Stimulated activated CD4-positive, alpha-beta T cell treated with anti-CD3 and anti-CD28 coated beads, Interleukin-4, amount 100 ng/mL, for 4 hours (primary cell): ENCODE results near the gene L2HGDH.

Experiments
- DNase-seq, 2 experiments: peaks; one replicate each; pipeline ENCODE4 v3.0.0-alpha.2; 2020

Gene L2HGDH

DNA sequence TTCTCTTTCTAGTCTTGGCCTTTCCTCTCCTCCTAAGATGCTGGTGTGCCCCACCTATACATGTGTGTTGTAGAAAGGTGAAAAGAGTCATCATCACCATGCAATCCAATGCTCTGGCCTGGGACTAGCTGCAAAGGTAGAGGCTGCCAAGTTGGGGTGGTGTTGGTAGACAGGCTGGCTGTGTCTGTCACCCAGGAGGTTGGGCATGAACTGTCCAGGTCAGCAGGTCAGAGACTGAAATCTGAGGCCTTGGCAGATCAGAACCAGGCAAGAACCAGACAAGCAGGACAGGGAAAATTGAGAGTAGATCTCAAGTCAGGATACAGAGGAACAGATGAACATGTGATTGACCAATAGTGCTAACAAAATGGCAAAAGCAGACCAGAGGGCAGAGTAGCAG lies 26.2 kb downstream of the L2HGDH start:
- no peak for DNase-seq

DNA sequence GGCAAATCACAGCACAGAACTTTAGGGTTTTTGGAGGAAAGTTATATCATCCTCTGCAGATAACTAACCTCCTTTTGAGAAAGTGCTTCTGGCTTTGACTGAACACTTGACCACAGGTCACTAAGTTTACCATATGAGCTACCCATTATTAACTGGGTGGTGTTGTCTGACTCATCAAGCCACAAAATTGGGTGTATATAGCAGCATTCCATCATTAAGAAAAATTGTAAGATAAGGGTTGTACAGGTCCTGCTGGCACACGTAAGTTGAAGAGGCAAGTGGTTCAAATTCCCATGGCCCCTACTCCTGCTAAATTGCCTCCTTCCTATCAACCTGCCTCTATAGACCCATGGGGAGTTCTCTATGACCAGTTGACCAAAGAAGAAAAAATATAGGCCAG lies 39.5 kb downstream of the L2HGDH start:
- no peak for DNase-seq

DNA sequence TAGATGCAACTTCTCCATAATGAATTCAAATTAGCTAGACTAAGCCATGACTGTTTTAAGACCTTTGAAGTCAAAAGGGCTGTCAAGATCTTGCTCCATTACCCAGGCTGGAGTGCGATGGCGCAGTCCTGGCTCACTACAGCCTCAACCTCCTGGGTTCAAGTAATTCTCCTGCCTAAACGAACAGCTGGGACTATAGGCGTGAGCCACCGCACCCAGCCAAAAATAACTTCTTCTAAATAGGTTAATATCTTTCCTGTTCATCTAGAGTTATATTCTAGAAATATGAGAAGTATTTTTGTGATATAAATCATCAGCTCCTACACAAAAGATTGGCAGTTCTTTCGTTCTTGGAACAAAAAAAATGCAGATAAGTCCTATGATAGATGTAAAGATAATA lies 41.1 kb downstream of the L2HGDH start:
- no peak for DNase-seq

DNA sequence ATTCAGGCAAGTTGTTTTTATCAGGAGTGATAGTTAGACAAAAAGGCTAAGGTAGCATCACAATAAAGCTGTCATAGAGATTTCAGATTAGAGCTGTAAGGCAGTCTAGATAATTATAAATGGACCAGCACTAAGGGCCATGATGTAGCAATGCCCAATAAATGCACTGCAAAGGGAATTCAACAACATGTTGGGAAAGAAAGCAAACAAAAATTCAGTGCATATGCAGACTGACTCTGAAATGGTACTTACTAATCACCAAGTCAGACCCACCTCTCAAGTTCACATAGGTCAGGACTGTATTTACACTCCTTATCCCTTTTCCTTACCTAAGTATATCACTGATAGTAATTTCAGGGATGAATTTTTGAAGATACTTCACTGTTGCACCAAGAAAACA lies 47.0 kb downstream of the L2HGDH start:
- no peak for DNase-seq

DNA sequence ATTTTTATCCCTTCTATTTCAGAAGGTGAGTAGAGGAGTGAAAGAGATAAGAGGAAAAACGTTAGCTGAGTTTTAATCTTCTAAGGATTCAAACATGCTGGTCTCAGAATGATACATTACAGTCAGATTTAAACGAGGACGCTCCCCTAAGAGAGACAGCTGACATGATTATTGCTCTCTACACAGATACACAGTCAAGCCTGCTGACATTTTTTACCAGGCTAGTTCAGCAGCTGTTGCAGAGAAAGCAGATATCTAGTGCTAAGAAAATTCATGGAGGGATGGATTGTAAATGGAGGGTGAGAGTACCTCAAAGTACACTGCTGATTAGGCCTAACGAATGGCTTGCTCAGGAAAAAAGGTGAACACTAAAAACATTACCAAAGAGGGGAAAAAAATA lies 48.7 kb downstream of the L2HGDH start:
- DNase-seq, result no peak

DNA sequence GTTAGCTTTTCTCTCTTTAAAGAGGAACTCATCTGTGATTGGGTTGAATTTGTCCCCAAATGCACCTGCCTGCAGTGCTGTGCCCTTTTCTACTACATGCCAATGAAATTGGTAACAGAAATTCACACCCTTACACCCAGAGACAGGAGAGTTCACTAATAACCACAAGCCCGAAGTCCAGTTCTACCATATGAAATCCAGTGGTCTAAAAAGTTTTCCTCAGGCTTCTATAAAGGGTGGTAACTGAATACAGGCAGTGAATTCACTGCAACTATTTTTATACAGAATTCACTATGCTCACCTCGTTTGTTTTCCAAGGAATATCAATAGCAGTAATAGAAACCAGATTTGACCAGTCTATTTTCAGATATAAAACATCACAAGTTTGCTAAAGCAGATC lies 49.2 kb downstream of the L2HGDH start:
- DNase-seq, result no peak

DNA sequence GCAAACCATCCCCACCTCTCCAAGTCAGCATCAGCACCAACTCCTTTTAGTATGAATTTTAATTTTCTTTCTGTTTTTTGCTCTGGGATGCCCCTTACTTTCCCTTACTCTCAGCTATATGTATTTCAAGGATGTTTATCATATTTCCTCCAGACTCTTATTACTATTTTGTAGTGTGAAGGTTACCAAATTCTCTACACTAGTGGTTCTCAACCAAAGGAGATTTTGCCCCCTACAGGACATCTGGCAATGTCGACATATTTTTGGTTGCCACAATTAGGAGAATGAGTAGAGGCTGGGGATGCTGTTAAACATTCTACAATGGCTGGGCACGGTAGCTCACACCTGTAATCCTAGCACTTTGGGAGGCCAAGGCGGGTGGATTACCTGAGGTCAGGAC lies 51.5 kb downstream of the L2HGDH start:
- DNase-seq, result no peak

DNA sequence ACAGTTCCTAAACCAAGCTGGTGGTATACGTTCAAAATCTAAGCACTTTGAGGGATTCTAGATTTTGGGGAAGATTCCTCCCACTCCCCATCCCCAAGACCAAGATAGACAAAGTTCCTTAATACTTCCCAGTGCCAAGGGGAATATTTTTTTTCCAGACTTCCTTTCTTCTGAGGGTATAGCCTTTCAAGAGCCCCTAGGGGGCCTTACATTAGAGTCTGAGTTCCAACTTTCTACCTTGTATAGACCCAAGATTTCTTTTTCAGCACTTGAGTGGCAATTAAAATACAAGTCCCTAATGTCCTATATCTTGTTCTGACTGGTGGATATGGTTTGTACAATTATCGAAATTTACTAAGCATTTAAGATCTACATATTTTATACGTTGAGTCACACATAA lies 52.0 kb downstream of the L2HGDH start:
- DNase-seq, result no peak

DNA sequence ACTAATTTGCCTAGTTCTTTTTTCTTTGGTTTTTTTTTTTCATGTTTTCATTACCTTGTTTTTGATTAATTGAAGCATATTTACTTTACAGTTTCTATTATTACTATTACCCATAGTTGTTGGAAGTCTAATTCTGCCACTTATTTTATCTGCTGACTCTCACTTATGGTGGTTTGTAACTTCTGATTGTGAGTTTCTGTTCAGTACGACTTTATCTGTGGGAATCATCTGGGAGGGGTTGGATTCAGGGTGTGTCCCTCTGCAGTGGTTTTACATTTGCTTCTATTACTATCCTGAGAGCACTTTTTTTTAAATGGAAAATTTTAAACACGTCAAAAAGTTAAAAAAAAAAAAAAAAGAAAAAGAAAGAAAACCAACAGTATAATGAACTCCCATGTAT lies 54.3 kb downstream of the L2HGDH start:
- DNase-seq, result no peak

DNA sequence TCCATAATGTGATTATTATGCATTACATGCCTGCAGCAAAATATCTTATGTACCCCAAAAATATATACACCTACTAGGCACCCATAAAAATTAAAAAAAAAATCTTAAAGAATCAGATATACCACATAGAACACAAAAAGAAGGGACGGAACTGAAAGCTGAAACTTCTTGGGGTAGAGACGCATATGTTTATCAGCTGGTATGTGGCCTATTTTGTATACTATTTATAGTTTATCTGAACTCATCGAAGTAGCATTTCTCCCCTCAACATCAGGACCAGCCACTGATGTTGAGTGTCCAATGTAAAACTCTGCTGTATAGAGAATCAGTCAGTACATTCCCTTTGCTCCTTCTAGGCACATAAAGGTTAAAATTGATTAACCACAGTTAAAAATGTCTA lies 57.8 kb downstream of the L2HGDH start:
- DNase-seq, result no peak

DNA sequence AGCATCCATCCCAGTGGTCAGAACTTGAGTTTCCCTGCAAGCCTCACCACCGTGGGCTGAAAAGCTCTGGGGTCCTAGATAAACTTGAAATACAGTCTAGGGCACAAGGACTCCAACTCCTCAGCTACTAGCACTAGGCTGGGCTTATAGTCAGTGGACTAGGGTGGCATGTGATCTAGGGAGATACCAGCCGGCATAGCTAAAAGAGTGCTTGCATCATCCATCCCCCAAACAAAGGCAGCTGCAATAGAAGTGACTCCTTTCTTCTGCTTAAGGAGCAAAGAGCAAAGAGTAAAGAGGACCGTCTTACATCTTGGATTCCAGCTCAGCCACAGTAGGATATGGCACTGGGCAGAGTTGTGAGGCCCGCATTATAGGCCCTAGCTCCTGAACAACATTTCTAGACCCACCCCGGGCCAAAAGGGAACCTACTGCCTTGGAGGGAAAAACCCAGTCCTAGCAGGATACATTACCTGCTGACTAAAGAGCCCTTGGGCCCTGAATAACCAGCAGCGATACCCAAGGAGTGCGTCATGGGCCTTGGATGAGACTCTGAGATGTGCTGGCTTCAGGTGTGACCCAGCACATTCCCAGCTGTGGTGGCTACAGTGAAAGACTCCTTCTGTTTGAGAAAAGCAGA lies 62.8 kb downstream of the L2HGDH start:
- DNase-seq, result no peak

DNA sequence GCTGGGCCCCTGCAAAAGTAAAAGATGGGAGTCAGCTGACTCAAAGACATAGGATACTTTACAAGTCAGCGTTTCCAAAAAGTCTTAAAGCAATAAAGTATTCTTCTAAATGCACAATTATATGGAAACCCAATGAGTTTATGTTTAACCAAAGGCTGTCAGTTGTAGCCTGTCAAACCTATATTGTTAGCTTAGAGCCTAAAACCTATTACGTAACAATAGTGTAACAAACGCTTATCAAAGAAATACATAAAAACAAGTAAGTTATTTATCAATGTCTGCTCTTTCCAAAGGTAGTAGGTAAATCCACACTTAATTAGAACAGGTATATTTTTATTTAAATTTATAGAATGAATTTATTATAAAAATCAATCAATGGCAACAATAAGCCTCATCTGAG lies 64.8 kb downstream of the L2HGDH start:
- DNase-seq, result no peak

DNA sequence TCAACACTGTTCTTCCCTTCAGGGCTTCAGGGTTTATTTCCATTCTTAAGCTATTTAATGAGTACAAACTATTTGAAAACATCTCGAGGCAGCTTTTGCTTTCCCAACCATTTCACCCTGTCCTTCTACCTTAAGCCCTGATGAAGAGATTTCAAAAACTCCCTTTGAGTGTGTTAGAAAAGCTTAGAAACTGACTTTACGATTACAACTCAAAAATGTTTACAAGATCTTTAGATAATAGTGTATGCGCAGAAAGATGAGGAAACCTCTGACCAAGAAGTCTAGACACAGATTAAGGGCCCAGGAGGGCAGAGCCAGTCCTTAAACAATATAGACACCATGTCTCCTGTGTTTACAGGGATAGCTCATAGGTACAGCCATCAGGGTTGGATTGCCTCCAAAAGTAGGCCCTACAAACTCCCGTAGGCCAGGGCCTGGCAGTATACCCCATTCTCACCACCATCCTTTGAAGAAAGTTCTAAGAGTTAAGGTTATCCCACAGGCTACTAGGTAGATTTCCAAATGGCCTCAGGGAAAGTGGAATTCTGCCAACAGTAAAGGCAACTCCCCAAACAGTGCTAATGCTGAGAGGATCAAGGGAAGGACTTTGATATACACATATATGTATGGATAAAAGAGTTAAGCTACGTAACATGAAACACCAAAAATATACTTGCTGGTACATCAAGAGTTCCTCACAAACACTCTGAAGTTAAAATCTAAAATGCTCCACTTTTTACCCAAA lies 69.3 kb downstream of the L2HGDH start:
- DNase-seq, result no peak

DNA sequence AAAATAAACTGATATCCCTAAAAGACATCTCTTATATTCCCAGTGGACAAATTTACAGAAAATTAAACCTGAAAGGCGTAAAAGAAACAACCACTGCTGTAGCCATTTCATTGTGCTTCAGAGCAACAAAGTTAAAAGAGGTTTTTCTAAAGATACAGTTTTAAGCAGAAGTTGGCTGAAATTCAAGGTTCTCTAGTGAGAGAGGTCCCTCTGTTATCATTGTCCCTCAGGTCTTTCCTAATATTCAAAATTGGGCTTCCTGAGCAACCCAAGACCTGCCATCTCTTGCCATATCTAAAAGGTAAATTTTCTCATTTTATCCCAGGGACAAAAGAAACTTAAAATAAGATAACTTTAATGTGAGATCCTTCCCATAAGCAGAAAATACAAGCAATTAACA lies 69.9 kb downstream of the L2HGDH start:
- no peak for DNase-seq

DNA sequence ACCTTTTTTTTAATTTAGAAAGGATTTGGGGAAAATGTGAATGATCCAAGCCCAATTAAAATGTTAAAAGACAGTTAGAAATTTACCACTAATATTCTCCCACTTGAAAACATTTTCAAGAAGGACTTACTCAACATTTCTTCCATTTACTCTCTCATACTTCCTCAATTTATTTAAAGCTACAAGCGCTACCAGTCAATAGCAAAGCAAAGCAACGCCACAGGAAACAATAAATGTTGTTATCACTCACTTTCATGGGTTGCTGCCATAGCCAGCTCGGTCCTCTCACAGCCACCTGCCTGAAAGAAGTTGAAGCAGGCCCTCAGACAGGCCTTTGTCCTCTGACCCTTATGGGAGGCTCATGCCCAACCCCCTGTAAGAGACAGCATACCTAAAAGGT lies 74.6 kb downstream of the L2HGDH start:
- DNase-seq, result no peak

DNA sequence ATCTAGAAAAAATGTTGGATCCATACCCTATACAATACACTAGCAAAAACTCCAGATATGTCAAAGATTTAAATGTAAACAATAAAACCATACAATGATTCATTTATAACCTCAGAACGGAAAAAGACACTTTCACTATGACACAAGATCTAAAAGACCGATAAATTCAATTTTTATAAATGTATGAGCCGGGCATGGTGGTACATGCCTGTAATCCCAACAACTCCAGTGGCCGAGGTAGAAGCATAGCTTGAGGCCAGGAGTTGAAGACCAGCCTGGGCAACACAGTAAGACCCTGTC lies 78.1 kb downstream of the L2HGDH start:
- DNase-seq, result no peak

DNA sequence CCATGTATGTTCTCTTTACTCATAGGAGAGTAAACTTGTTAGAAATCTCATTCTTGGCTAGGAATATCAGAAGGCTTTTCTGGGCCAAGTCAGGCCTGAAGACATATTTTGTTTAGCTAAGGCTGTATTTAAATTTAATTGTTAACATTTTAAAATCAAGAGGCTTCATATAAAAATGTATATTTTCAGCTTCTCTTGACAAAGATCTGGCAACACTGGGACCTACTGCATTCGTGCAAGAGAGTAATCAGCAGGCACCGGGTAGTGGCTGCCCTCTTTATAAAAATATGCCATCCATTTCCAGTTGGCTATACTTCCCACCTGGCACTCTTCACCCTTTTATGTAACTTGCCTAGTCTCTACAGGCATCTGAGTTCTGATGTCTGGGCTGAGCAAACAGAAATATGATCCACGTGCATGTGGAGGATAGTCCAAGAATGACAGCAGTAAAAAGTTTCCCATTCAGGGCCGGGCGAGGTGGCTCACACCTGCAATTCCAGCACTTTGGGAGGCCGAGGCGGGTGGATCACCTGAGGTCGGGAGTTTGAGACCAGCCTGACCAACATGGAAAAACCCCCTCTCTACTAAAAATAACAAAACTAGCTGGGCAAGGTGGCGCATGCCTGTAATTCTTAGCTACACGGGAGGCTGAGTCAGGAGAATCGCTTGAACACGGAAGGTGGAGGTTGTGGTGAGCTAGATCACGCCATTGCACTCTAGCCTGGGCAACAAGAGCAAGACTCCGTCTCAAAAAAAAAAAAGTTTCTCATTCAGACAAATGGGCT lies 78.7 kb downstream of the L2HGDH start:
- DNase-seq, result peak in 1 of 2 experiments; percentile 2

DNA sequence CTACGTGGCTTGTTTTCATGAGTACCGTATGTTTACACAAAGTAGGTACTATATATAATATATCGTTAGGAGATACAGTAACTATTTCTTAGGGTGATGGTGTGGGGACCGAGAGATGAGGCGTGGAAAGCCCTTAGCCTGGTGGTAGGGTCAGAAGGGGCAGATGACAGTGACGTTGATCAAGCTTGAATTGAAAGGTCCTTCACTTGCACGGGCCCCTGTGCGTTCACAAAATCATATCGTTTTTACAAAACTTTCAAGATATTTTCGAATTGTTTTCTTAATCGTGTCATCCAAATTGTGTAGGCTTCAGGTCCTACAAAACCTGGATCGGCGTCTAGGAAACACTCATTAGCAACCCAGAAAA lies 79.8 kb downstream of the L2HGDH start:
- no peak for DNase-seq

DNA sequence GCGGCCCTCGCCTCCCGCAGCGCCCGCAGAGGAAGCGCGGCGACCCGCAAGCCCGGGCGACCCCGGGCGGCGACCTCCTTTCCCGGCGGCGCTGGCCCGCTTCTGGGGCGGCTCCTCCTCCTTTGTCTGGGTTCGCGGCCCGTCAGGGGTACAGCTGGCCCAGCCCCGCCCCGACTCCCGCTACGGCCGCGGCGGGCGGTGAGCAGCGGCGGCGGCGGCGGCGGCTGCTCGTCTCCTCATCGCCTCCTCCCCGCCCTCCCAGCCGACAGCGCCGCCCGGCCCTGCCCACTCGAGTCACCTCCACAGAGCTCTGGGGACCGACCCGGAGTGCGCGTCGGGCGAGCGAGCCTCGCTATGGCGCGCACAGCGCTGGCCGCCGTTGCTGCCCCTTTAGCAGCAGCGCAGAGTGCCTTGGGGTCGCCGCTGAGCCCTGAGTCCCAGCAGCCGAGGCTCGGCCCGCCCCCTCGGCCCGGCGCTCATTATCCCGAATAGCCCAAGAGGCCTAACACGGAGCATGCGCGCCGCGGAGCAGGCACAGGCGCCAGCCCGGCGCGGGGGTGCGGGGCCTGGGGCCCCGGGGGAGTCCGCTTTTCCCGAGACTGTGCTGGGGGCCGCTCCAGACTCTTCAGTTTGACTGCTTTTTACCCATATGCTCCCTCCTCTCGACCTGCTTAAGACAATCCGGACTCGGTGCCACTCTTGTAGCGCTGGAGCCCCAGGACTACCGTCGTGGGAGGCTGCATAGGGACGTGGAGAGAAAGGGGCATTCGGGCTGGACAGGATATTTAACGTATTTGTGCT lies 80.4 kb downstream of the L2HGDH start, which contains the start of gene SOS2:
TSS of gene SOS2 (minus strand) at position 104 of the 801 bp plus-strand sequence. CDS start 295 bp downstream, outside the sequence.
- DNase-seq, result peak; percentile 72 to 75

DNA sequence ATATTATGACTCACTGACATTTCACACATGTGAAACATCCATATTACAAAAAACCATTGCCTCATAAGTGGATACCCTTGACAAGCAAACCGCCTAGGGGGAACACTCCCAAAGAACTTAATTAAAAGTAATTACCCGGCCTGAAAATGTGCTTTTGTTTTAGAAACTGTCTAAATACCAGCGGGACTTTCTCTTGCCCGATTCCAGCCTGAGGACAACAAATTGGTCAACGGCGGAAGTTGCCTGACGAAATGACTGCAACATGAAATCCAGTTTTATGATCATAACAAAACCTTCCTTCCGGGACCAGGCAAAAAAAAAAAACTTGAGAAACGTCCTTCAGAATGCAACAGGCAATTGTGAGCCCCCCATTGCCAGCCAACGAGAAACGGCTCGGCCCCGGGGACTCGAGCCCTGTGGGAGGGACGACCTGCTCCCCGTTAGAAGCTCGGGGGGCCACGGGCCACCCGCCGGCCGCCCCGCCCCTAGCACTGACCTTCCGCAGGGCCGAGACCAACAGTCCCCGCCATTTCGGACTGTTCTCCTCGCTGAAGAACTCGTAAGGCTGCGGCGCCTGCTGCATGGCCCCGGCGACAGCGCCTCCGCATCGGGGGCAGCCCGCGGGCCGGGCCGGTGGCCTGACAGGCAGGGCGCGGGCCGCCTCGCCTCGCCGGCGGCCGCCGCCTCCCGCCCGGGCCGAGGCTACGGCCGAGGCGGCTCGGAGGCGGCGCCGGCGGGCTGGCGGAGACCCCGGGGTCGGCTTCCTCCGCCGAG lies 81.1 kb downstream of the L2HGDH start:
- peak; percentile 18 to 22 for DNase-seq

DNA sequence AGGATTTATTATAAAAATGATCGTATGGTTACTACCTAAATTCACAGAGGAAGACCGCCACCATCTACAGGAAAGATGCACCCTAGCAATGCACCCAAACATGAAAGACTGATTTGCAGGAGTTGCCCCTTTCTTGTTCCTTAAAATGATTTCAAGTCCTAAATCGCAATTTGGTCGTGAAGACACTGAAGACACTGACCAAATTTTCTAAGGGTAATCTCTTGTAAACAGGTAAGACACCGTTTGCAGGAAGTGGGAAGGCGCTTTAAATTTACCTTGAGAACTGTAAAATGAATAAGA lies 81.7 kb downstream of the L2HGDH start:
- no peak for DNase-seq

DNA sequence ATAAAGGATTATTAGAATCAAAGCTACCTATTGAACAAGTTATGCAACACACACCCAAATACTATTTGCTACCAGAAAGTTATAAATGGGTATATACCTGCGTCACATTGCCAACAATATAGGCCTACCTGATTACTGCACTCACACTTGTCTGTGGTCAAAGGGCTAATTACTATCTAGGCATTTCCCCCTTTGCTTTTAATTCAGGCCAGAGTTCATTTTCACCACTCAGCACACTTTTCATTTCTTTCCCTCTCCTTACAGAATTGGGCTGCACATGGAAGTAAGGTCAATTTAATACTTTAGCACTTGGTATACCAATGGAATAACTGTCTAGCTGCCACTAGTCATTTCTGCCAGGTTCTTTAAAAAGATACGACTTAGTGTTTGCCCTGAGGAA lies 82.3 kb downstream of the L2HGDH start:
- DNase-seq, result no peak

DNA sequence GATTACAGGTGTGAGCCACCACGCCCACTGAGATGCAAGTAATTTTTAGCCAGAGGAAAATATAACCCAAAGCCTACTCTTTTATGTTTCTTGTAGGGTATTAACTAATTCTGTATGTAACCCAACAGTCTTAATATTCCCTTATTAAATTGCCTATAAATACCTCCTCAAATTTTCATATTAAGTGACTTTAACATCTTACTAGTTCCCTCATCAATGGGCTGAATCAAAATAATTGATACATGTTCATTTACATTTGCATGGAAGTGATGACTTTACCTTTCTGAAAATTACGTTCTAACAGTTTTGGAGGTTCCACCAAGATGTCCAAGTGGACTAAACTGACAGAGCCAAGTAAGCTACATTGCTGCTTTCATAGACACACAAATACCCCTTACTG lies 83.7 kb downstream of the L2HGDH start:
- DNase-seq, result no peak
